Measurements from ENCODE around the gene MYH11.

Gene MYH11

DNA sequence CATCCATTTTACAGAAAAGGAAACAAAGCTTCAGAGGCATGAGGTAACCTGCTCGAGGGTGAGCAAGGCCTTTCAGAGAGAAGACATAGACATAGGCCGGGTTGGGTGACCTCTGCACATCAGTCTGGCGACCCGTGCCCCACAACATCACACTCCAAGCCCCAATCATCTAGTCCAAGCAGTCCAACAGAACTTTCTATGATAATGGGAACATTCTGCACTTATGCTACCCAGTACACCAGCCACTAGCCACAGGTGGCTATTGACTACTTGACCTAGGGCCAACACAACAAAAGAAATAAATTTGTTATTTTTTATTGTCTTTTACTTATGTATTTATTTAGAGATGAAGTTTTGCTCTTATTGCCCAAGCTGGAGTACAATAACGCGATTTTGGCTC, 20.8 kb downstream of the MYH11 start:
- H3K27ac ChIP-seq (ENCODE audit: low read depth, low read length, poor library complexity, severe bottlenecking) = no peak overlapping the region
- no peak overlapping the region for H3K4me3 ChIP-seq (ENCODE audit: low read depth, low read length, poor library complexity, severe bottlenecking)
- no peaks in the 10 kb centered on the region for H3K9me2 ChIP-seq (ENCODE audit: low read depth, low read length)
- H3K4me2 ChIP-seq (ENCODE audit: low read length) = no peak overlapping the region
- H3K27me3 ChIP-seq (ENCODE audit: insufficient read depth, low read length) = no peaks in the 10 kb centered on the region
- no peaks in the 10 kb centered on the region for H4K20me1 ChIP-seq (ENCODE audit: insufficient read depth, low read length)
- no peaks in the 10 kb centered on the region for H3K79me2 ChIP-seq (ENCODE audit: insufficient read depth, low read length)
- TF ChIP-seq, protein P1, sequence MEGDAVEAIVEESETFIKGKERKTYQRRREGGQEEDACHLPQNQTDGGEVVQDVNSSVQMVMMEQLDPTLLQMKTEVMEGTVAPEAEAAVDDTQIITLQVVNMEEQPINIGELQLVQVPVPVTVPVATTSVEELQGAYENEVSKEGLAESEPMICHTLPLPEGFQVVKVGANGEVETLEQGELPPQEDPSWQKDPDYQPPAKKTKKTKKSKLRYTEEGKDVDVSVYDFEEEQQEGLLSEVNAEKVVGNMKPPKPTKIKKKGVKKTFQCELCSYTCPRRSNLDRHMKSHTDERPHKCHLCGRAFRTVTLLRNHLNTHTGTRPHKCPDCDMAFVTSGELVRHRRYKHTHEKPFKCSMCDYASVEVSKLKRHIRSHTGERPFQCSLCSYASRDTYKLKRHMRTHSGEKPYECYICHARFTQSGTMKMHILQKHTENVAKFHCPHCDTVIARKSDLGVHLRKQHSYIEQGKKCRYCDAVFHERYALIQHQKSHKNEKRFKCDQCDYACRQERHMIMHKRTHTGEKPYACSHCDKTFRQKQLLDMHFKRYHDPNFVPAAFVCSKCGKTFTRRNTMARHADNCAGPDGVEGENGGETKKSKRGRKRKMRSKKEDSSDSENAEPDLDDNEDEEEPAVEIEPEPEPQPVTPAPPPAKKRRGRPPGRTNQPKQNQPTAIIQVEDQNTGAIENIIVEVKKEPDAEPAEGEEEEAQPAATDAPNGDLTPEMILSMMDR (IDR thresholded peaks at IDR 0.05; ENCODE audit: low read length) = no peak
- no peak for TF ChIP-seq EZH2 (IDR thresholded peaks at IDR 0.05; ENCODE audit: borderline replicate concordance, low read length)
- no peak overlapping the region for H2AFZ ChIP-seq (ENCODE audit: low read length)
- no peaks in the 10 kb centered on the region for H3K4me1 ChIP-seq (ENCODE audit: insufficient read depth, low read length, severe bottlenecking)
- no peaks in the 10 kb centered on the region for H3F3A ChIP-seq (ENCODE audit: insufficient read depth, low read length)
- H3K36me3 ChIP-seq (ENCODE audit: insufficient read depth, low read length) = no peaks in the 10 kb centered on the region
- H3K9me3 ChIP-seq (ENCODE audit: low read length) = no peaks in the 10 kb centered on the region
- no peak overlapping the region for H3K9ac ChIP-seq (ENCODE audit: low read length)

DNA sequence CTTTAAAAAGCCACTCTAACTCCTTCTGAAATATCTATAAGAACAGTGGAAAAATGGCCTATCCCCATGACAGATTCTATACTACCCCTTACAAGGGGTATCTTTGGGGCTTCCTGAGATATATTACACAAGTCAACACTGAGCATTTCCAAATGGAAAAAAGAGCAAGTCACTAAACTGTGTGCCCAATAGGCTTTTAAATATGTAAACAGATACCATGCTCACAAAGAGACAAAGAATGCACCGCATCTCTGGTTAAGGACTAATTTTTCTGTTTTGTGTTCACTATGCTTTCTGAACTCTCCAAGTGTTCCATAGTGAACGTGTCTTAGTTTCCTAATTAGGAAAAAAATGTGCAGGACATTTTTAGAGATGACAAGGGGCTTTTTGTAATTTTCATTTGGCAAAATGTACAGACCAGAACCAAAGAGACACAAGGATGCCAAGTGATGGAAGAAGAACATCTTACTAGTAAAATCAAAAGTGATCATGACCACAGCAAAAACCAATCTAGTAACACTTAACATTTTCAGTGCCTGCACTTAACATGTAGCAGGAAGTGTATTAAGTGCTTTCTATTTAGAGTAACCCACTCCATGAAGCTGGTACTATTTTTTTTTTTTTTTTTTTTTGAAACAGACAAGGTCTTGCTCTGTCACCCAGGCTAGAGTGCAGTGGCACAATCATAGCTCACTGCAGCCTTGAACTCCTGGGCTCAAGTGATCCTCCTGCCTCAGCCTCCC, 21.5 kb downstream of the MYH11 start:
- H3K36me3 ChIP-seq (ENCODE audit: insufficient read depth, low read length) = no peaks in the 10 kb centered on the region
- H4K20me1 ChIP-seq (ENCODE audit: insufficient read depth, low read length) = no peaks in the 10 kb centered on the region
- no peaks in the 10 kb centered on the region for H3K4me1 ChIP-seq (ENCODE audit: insufficient read depth, low read length, severe bottlenecking)
- no peaks in the 10 kb centered on the region for H3K9me3 ChIP-seq (ENCODE audit: low read length)
- H3K27ac ChIP-seq (ENCODE audit: low read depth, low read length, poor library complexity, severe bottlenecking) = no peak overlapping the region
- H2AFZ ChIP-seq (ENCODE audit: low read length) = no peak overlapping the region
- TF ChIP-seq EZH2 (IDR thresholded peaks at IDR 0.05; ENCODE audit: borderline replicate concordance, low read length) = no peak
- TF ChIP-seq, protein P1 (IDR thresholded peaks at IDR 0.05; ENCODE audit: low read length) = no peak
- no peaks in the 10 kb centered on the region for H3K27me3 ChIP-seq (ENCODE audit: insufficient read depth, low read length)
- no peak overlapping the region for H3K9ac ChIP-seq (ENCODE audit: low read length)
- no peak overlapping the region for H3K4me2 ChIP-seq (ENCODE audit: low read length)
- no peaks in the 10 kb centered on the region for H3F3A ChIP-seq (ENCODE audit: insufficient read depth, low read length)
- H3K9me2 ChIP-seq (ENCODE audit: low read depth, low read length) = no peaks in the 10 kb centered on the region
- no peaks in the 10 kb centered on the region for H3K79me2 ChIP-seq (ENCODE audit: insufficient read depth, low read length)
- no peak overlapping the region for H3K4me3 ChIP-seq (ENCODE audit: low read depth, low read length, poor library complexity, severe bottlenecking)

DNA sequence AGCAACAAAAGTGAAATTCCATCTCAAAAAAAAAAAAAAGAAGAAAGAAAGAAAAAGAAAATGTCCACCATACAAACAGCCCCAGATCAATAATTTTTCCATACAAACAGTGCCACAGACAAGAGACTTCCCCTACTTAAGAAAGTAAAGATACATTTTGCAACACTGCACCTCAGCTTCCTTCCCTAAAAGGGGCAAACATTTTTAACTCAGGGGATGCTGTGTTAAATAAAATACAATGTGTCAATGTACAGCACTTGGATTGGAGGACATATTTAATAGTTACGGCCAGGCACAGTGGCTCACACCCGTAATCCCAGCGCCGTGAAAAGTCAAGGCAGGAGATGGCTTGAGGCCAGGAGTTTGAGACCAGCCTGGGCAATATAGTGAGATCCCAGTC, 22.3 kb downstream of the MYH11 start:
- Histone ChIP-seq H3K79me2 (ENCODE audit: insufficient read depth, low read length) (no peaks in the 10 kb centered on the region), H3F3A (ENCODE audit: insufficient read depth, low read length) (no peaks in the 10 kb centered on the region), H3K9ac (ENCODE audit: low read length) (no peak overlapping the region), H3K4me1 (ENCODE audit: insufficient read depth, low read length, severe bottlenecking) (no peaks in the 10 kb centered on the region), H3K4me3 (ENCODE audit: low read depth, low read length, poor library complexity, severe bottlenecking) (no peak overlapping the region), H3K27ac (ENCODE audit: low read depth, low read length, poor library complexity, severe bottlenecking) (no peak overlapping the region), H3K4me2 (ENCODE audit: low read length) (no peak overlapping the region), H3K36me3 (ENCODE audit: insufficient read depth, low read length) (no peaks in the 10 kb centered on the region), H3K9me3 (ENCODE audit: low read length) (no peaks in the 10 kb centered on the region), H3K9me2 (ENCODE audit: low read depth, low read length) (no peaks in the 10 kb centered on the region), H4K20me1 (ENCODE audit: insufficient read depth, low read length) (no peaks in the 10 kb centered on the region), H3K27me3 (ENCODE audit: insufficient read depth, low read length) (no peaks in the 10 kb centered on the region), H2AFZ (ENCODE audit: low read length) (no peak overlapping the region)
- TF ChIP-seq, protein P1 (IDR thresholded peaks at IDR 0.05; ENCODE audit: low read length) = no peak
- no peak for TF ChIP-seq EZH2 (IDR thresholded peaks at IDR 0.05; ENCODE audit: borderline replicate concordance, low read length)

Data from OCI-LY1 (cell line).